H9 (cell line): Measurements from ENCODE around the gene LLGL2. TPM values are rescaled to one million over a fixed set of nuclear protein-coding genes. Genes with fewer than 3 reads are reported as not detected.

Source experiments
- DNase-seq: peaks from one replicate; pipeline ENCODE4 v3.0.0-alpha.2; 2017
- H2AFZ ChIP-seq: one replicate; pipeline ENCODE4 v1.6.1; 2013; ENCODE audit warnings: mild to moderate bottlenecking, low read length, control low read depth, moderate library complexity
- H2AK5ac ChIP-seq: 2 replicates; pipeline ENCODE4 v1.6.1; 2013; ENCODE audit warnings: low read length, control low read depth, mixed read lengths; ENCODE audit not compliant: insufficient read length
- H2BK120ac ChIP-seq: one replicate; pipeline ENCODE4 v1.6.1; 2013; ENCODE audit warnings: low read depth, mild to moderate bottlenecking, low read length, control low read depth, inconsistent platforms; ENCODE audit not compliant: poor library complexity, severe bottlenecking
- H2BK12ac ChIP-seq: 2 replicates; pipeline ENCODE4 v1.6.1; 2013; ENCODE audit warnings: low read length, control low read depth, mixed read lengths, low read depth; ENCODE audit not compliant: insufficient read length
- H2BK15ac ChIP-seq: 2 replicates; pipeline ENCODE4 v1.6.1; 2013; ENCODE audit warnings: low read depth, low read length, control low read depth
- H2BK20ac ChIP-seq: one replicate; pipeline ENCODE4 v1.6.1; 2013; ENCODE audit warnings: low read depth, mild to moderate bottlenecking, low read length, control low read depth, inconsistent platforms; ENCODE audit not compliant: poor library complexity, severe bottlenecking
- H2BK5ac ChIP-seq: 2 replicates; pipeline ENCODE4 v1.6.1; 2013; ENCODE audit warnings: low read length, control low read depth, mixed read lengths; ENCODE audit not compliant: insufficient read length
- H3K14ac ChIP-seq: 2 replicates; pipeline ENCODE4 v1.6.1; 2013; ENCODE audit warnings: low read length, control low read depth; ENCODE audit not compliant: insufficient read depth
- H3K18ac ChIP-seq: 2 replicates; pipeline ENCODE4 v1.6.1; 2013; ENCODE audit warnings: low read depth, mild to moderate bottlenecking, mixed read lengths, low read length, control low read depth; ENCODE audit not compliant: insufficient read length
- H3K23ac ChIP-seq: 2 replicates; pipeline ENCODE4 v1.6.1; 2013; ENCODE audit warnings: low read length, control low read depth, mixed read lengths, low read depth; ENCODE audit not compliant: insufficient read length
- H3K23me2 ChIP-seq: 2 replicates; pipeline ENCODE4 v1.6.1; 2013; ENCODE audit warnings: low read depth, mild to moderate bottlenecking, mixed read lengths, low read length, control low read depth; ENCODE audit not compliant: insufficient read length, poor library complexity, severe bottlenecking
- H3K27ac ChIP-seq: 2 replicates; pipeline ENCODE4 v1.5.1; 2013; ENCODE audit warnings: low read length, control low read depth, mixed read lengths, low read depth; ENCODE audit not compliant: insufficient read length
- H3K27me3 ChIP-seq: 2 replicates; pipeline ENCODE4 v1.6.1; 2013; ENCODE audit warnings: low read length, control low read depth, inconsistent platforms; ENCODE audit not compliant: insufficient read depth
- H3K4ac ChIP-seq: 2 replicates; pipeline ENCODE4 v1.6.1; 2013; ENCODE audit warnings: low read depth, mild to moderate bottlenecking, control low read depth, inconsistent platforms, low read length, moderate library complexity
- H3K4me1 ChIP-seq: 2 replicates; pipeline ENCODE4 v1.6.1; 2013; ENCODE audit warnings: low read length, control low read depth, inconsistent platforms; ENCODE audit not compliant: insufficient read depth
- H3K4me2 ChIP-seq: 2 replicates; pipeline ENCODE4 v1.6.1; 2013; ENCODE audit warnings: low read length, control low read depth, mixed read lengths; ENCODE audit not compliant: insufficient read length, insufficient read depth
- H3K56ac ChIP-seq: 2 replicates; pipeline ENCODE4 v1.6.1; 2013; ENCODE audit warnings: low read depth, mild to moderate bottlenecking, mixed read lengths, low read length, control low read depth; ENCODE audit not compliant: insufficient read length
- H3K79me1 ChIP-seq: 2 replicates; pipeline ENCODE4 v1.6.1; 2013; ENCODE audit warnings: low read depth, mild to moderate bottlenecking, moderate library complexity, low read length, control low read depth, inconsistent platforms; ENCODE audit not compliant: insufficient read depth, poor library complexity, severe bottlenecking
- H3K79me2 ChIP-seq: 2 replicates; pipeline ENCODE4 v1.6.1; 2013; ENCODE audit warnings: low read length, control low read depth, inconsistent platforms; ENCODE audit not compliant: insufficient read depth
- H3K9ac ChIP-seq: 2 replicates; pipeline ENCODE4 v1.6.1; 2013; ENCODE audit warnings: low read length, control low read depth, mixed read lengths; ENCODE audit not compliant: insufficient read length; ENCODE audit errors: extremely low read depth
- H3K9me3 ChIP-seq: one replicate; pipeline ENCODE4 v1.6.1; 2013; ENCODE audit warnings: low read depth, low read length, inconsistent platforms; ENCODE audit not compliant: control insufficient read depth
- H3T11ph ChIP-seq: one replicate; pipeline ENCODE4 v1.6.1; 2013; ENCODE audit warnings: mild to moderate bottlenecking, low read length, control low read depth, inconsistent platforms
- H4K20me1 ChIP-seq: one replicate; pipeline ENCODE4 v1.6.1; 2013; ENCODE audit not compliant: control insufficient read depth, insufficient read length, insufficient read depth
- H4K5ac ChIP-seq: 2 replicates; pipeline ENCODE4 v1.6.1; 2013; ENCODE audit warnings: low read depth, mild to moderate bottlenecking, mixed read lengths, low read length, control low read depth; ENCODE audit not compliant: insufficient read length
- H4K8ac ChIP-seq: replicated peaks from 2 replicates; pipeline ENCODE4 v1.6.1; 2013; ENCODE audit warnings: low read length, control low read depth, mixed read lengths, low read depth; ENCODE audit not compliant: insufficient read length
- H4K91ac ChIP-seq: 2 replicates; pipeline ENCODE4 v1.6.1; 2013; ENCODE audit warnings: low read depth, mild to moderate bottlenecking, moderate library complexity, mixed read lengths, low read length, control low read depth; ENCODE audit not compliant: insufficient read length
- H3K27ac Mint-ChIP-seq, 3 experiments: 2 replicates in 2 of 3; 3 replicates in 1 of 3; pipeline ENCODE4 v1.8.0; 2020 to 2021; ENCODE audit warnings: mixed read lengths in 3 of 3, mild to moderate bottlenecking in 1 of 3, moderate library complexity in 1 of 3
- H3K27me3 Mint-ChIP-seq: 2 replicates; pipeline ENCODE4 v1.8.0; 2021; ENCODE audit warnings: low read depth, mild to moderate bottlenecking, moderate library complexity, mixed read lengths
- H3K36me3 Mint-ChIP-seq, 3 experiments: 2 replicates in 2 of 3; 3 replicates in 1 of 3; pipeline ENCODE4 v1.8.0; 2020 to 2021; ENCODE audit warnings: low read depth in 3 of 3, mixed read lengths in 3 of 3; ENCODE audit not compliant: insufficient read depth in 1 of 3
- H3K4me1 Mint-ChIP-seq, 2 experiments: 2 replicates each; pipeline ENCODE4 v1.8.0; 2020; ENCODE audit warnings: mixed read lengths in 2 of 2
- H3K4me3 Mint-ChIP-seq, 2 experiments: 2 replicates in 1 of 2; 3 replicates in 1 of 2; pipeline ENCODE4 v1.8.0; 2020 to 2021; ENCODE audit warnings: mild to moderate bottlenecking in 2 of 2, mixed read lengths in 2 of 2, moderate library complexity in 1 of 2
- H3K9me3 Mint-ChIP-seq, 2 experiments: 2 replicates in 1 of 2; 3 replicates in 1 of 2; pipeline ENCODE4 v1.8.0; 2020; ENCODE audit warnings: mild to moderate bottlenecking in 2 of 2, mixed read lengths in 2 of 2, moderate library complexity in 1 of 2
- CTCF ChIP-seq: fragments of 200-600 bp; sonication (generic); conservative IDR thresholded peaks from 3 replicates; pipeline ENCODE4 v1.8.0; 2021; ENCODE audit warnings: antibody characterized with exemption, mild to moderate bottlenecking
- WGBS: extraction: QIAGEN DNeasy Blood & Tissue Kit; methylation state at CpG from one replicate; pipeline ENCODE4 v1.1.7; 2013; ENCODE audit warnings: missing lambda C conversion rate, low lambda C conversion rate, mixed read lengths; ENCODE audit not compliant: insufficient read length; ENCODE audit errors: extremely low coverage; 5-methylcytosine and 5-hydroxymethylcytosine counted together
- total RNA-seq: library from RNA; stranded (reverse); gene quantifications from 2 replicates; pipeline ENCODE4 v1.2.1, GENCODE V29; 2021

LLGL2 gene
- total RNA-seq, 1 experiment from 2014 or later, result 90.4 TPM

GRCh38 chr17:75559958-75560533 is 34.5 kb downstream of the LLGL2 start:
- Histone ChIP-seq H4K91ac (no peak overlapping the region), H3K4ac (no peak overlapping the region), H2BK12ac (no peak overlapping the region), H3K23ac (no peak overlapping the region), H2BK20ac (no peak overlapping the region), H2AK5ac (no peak overlapping the region), H3K4me1 (no peaks in the 10 kb centered on the region), H3K9ac (no peak overlapping the region), H3K23me2 (no peaks in the 10 kb centered on the region), H3K18ac (no peak overlapping the region), H3K27me3 (no peaks in the 10 kb centered on the region), H4K8ac (no peak overlapping the region), H3K79me2 (no peaks in the 10 kb centered on the region), H3T11ph (no peak overlapping the region), H3K4me2 (no peak overlapping the region), H3K79me1 (no peaks in the 10 kb centered on the region), H3K27ac (no peak overlapping the region), H2BK120ac (no peak overlapping the region), H4K5ac (no peak overlapping the region), H3K56ac (no peak overlapping the region), H3K9me3 (no peaks in the 10 kb centered on the region), H3K14ac (no peak overlapping the region), H2BK15ac (no peak overlapping the region), H2AFZ (no peak overlapping the region), H4K20me1 (no peaks in the 10 kb centered on the region), H2BK5ac (no peak overlapping the region)
- no peak for DNase-seq
- Mint-ChIP-seq H3K36me3 (peaks cover 1 to 15% (median 7%) of the 10 kb centered on the region in 3 experiments; a peak in 4 of 7 replicates), H3K4me1 (peaks cover 0 to 3% of the 10 kb centered on the region in 2 experiments; a peak in 1 of 4 replicates), H3K9me3 (no peaks in the 10 kb centered on the region), H3K27me3 (no peaks in the 10 kb centered on the region), H3K27ac (peak overlapping the region in 2 of 3 experiments; percentile 9 to 51; a peak in 3 of 7 replicates), H3K4me3 (no peak overlapping the region)
- no peak for TF ChIP-seq CTCF
- WGBS, result no CpG with 5 or more reads among the region's 9 CpGs
